Hepatocyte (in vitro differentiated cells): ENCODE results near the gene ZNF805. TPM values are rescaled to one million over a fixed set of nuclear protein-coding genes. Genes with fewer than 3 reads are reported as not detected.

Source experiments
- DNase-seq: peaks from one replicate; pipeline ENCODE4 v3.0.0-alpha.2; 2016; ENCODE audit warnings: low spot score
- H2AFZ ChIP-seq: fragments of 200-600 bp; sonication (generic); 2 replicates; pipeline ENCODE4 v1.6.0; 2016; ENCODE audit warnings: antibody characterized with exemption, mild to moderate bottlenecking
- H3K27ac ChIP-seq: fragments of 200-600 bp; sonication (generic); 2 replicates; pipeline ENCODE4 v1.5.1; 2016; ENCODE audit warnings: mild to moderate bottlenecking
- H3K27me3 ChIP-seq: fragments of 200-600 bp; sonication (generic); 2 replicates; pipeline ENCODE4 v1.6.1; 2016
- H3K36me3 ChIP-seq: fragments of 200-600 bp; sonication (generic); replicated peaks from 2 replicates; pipeline ENCODE4 v1.5.1; 2016; ENCODE audit warnings: low read depth; ENCODE audit not compliant: insufficient read depth
- H3K4me1 ChIP-seq: fragments of 200-600 bp; sonication (generic); 2 replicates; pipeline ENCODE4 v1.5.1; 2016; ENCODE audit warnings: mild to moderate bottlenecking, moderate library complexity; ENCODE audit not compliant: insufficient read depth
- H3K4me2 ChIP-seq: fragments of 200-600 bp; sonication (generic); 2 replicates; pipeline ENCODE4 v1.6.0; 2016
- H3K4me3 ChIP-seq: fragments of 200-600 bp; sonication (generic); 2 replicates; pipeline ENCODE4 v1.5.1; 2016; ENCODE audit warnings: mild to moderate bottlenecking
- H3K79me2 ChIP-seq: fragments of 200-600 bp; sonication (generic); 2 replicates; pipeline ENCODE4 v1.6.0; 2017; ENCODE audit warnings: mild to moderate bottlenecking
- H3K9me2 ChIP-seq: fragments of 200-600 bp; sonication (generic); replicated peaks from 2 replicates; pipeline ENCODE4 v1.6.0; 2017; ENCODE audit warnings: mild to moderate bottlenecking; ENCODE audit not compliant: insufficient read depth
- H3K9me3 ChIP-seq: fragments of 200-600 bp; sonication (generic); 2 replicates; pipeline ENCODE4 v1.5.1; 2016; ENCODE audit warnings: low read depth, mild to moderate bottlenecking
- H4K20me1 ChIP-seq: fragments of 200-600 bp; sonication (generic); 2 replicates; pipeline ENCODE4 v1.6.0; 2016; ENCODE audit warnings: mild to moderate bottlenecking; ENCODE audit not compliant: insufficient read depth, poor library complexity, severe bottlenecking
- EZH2 ChIP-seq: fragments of 200-600 bp; sonication (generic); IDR thresholded peaks from 2 replicates; pipeline ENCODE4 v1.6.1; 2016; ENCODE audit warnings: antibody characterized with exemption, mild to moderate bottlenecking, borderline replicate concordance
- EZH2phosphoT487 ChIP-seq: fragments of 200-600 bp; sonication (generic); IDR thresholded peaks from one replicate; pipeline ENCODE4 v1.6.1; 2018; ENCODE audit warnings: antibody characterized with exemption, mild to moderate bottlenecking, low read depth, moderate library complexity; ENCODE audit not compliant: unreplicated experiment, severe bottlenecking
- WGBS: methylation state at CpG from one replicate; pipeline ENCODE4 v1.1.6; 2016; ENCODE audit warnings: low lambda C conversion rate; ENCODE audit errors: missing lambda C conversion rate; 5-methylcytosine and 5-hydroxymethylcytosine counted together
- polyA plus RNA-seq: library from polyadenylated mRNA; unstranded; fragments of >200 nt; fragmentation: Nextera tagmentation; extraction: Ambion mirVana; gene quantifications from 2 replicates; pipeline ENCODE4 v1.2.1, GENCODE V29; 2016
- total RNA-seq: library from RNA; depleted of rRNA; stranded (reverse); fragments of >200 nt; gene quantifications from 2 replicates; pipeline ENCODE4 v1.2.3, GENCODE V29; 2014
- TF ChIP-seq, protein P1 (sequence below): fragments of 200-600 bp; sonication (generic); IDR thresholded peaks from 2 replicates; pipeline ENCODE4 v1.5.1; 2016; ENCODE audit warnings: antibody characterized with exemption, mild to moderate bottlenecking; ENCODE audit not compliant: poor library complexity

ZNF805 gene
- total and polyA plus RNA-seq, 2 experiments from 2014 or later = 1.9 to 12.3 TPM

DNA sequence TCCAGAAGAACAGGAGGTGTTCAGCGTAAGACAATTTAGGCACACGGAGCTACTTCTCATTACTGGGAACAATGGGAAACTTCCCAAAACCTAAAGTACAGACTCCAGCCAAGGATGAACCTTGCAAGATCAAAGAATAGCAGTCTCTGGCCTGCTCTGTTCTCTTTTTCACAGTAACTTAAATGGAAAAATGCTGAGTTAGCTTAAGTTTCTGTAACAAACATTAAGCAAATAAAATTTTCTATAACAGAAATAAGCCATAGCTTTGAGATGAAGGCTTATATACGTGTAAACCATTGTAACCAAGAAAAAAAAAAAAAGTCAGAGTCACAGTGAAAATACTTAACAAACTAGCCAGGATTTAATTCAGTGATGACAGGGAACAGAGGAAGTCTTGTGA lies 21.6 kb downstream of the ZNF805 start:
- H3K4me3 ChIP-seq = no peak overlapping the region
- DNase-seq = no peak
- H3K27ac ChIP-seq = no peak overlapping the region
- 93% methylated on average over 3 of the region's 3 CpGs for WGBS
- peaks cover 9% of the 10 kb centered on the region for H3K79me2 ChIP-seq
- no peak overlapping the region for H3K4me2 ChIP-seq
- H3K9me2 ChIP-seq = no peaks in the 10 kb centered on the region
- H3K27me3 ChIP-seq = no peaks in the 10 kb centered on the region
- TF ChIP-seq EZH2phosphoT487 (no peak), EZH2 (no peak)
- TF ChIP-seq, protein P1, sequence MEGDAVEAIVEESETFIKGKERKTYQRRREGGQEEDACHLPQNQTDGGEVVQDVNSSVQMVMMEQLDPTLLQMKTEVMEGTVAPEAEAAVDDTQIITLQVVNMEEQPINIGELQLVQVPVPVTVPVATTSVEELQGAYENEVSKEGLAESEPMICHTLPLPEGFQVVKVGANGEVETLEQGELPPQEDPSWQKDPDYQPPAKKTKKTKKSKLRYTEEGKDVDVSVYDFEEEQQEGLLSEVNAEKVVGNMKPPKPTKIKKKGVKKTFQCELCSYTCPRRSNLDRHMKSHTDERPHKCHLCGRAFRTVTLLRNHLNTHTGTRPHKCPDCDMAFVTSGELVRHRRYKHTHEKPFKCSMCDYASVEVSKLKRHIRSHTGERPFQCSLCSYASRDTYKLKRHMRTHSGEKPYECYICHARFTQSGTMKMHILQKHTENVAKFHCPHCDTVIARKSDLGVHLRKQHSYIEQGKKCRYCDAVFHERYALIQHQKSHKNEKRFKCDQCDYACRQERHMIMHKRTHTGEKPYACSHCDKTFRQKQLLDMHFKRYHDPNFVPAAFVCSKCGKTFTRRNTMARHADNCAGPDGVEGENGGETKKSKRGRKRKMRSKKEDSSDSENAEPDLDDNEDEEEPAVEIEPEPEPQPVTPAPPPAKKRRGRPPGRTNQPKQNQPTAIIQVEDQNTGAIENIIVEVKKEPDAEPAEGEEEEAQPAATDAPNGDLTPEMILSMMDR = no peak
- H2AFZ ChIP-seq = no peak overlapping the region
- H4K20me1 ChIP-seq = no peaks in the 10 kb centered on the region
- no peaks in the 10 kb centered on the region for H3K36me3 ChIP-seq
- no peaks in the 10 kb centered on the region for H3K9me3 ChIP-seq
- peaks cover 5% of the 10 kb centered on the region for H3K4me1 ChIP-seq

DNA sequence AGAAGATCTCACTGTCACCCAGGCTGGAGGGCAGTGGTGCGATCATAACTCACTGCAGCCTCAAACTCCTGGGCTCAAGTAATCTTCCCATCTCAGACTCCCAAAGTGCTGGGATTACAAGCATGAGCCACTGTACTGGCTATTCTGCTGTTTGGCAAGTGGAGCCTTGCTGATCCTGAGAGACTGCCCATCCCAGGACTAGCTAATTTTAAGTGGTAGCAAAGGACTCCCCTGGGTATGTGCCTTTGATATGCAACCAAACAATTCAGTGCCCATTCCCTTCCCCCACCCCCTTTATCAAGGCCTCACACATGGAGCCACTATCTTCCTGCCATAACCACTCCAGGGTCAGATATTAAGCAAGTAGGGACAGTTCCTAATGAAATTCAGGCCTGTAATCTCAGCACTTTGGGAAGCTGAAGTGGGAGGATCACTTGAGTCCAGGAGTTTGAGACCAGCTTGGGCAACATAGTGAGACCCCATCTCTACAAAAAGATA lies 22.9 kb downstream of the ZNF805 start:
- no peaks in the 10 kb centered on the region for H3K9me2 ChIP-seq
- H4K20me1 ChIP-seq = no peaks in the 10 kb centered on the region
- peaks cover 8% of the 10 kb centered on the region for H3K4me1 ChIP-seq
- no peaks in the 10 kb centered on the region for H3K9me3 ChIP-seq
- TF ChIP-seq, protein P1 = no peak
- no peak for TF ChIP-seq EZH2phosphoT487
- TF ChIP-seq EZH2 = no peak
- H3K27me3 ChIP-seq = no peaks in the 10 kb centered on the region
- H2AFZ ChIP-seq = no peak overlapping the region
- DNase-seq = no peak
- no peak overlapping the region for H3K4me3 ChIP-seq
- H3K36me3 ChIP-seq = no peaks in the 10 kb centered on the region
- no peak overlapping the region for H3K27ac ChIP-seq
- WGBS = 94% methylated on average over 1 of the region's 1 CpG
- H3K79me2 ChIP-seq = peaks cover 5% of the 10 kb centered on the region
- H3K4me2 ChIP-seq = no peak overlapping the region

DNA sequence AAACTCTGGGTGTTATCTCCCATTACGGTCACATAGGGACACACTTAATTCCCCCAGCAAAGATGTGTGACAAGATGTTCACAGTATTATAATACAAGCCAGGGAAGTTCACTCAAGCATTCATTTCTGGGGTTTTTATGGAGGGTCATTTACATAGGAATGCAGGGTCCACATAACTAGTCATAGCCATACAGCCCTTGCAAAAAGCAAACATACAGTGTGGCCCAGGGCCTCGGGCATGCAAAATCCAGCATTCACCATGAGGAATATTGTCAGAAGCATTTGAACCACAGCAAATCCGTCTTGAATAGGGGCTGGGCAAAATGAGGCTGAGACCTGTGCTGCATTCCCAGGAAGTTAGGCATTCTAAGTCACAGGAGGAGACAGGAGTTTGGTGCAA lies 26.9 kb downstream of the ZNF805 start:
- TF ChIP-seq, protein P1 = no peak
- TF ChIP-seq EZH2 (no peak), EZH2phosphoT487 (no peak)
- no peak overlapping the region for H2AFZ ChIP-seq
- H3K79me2 ChIP-seq = no peaks in the 10 kb centered on the region
- no peak overlapping the region for H3K4me2 ChIP-seq
- WGBS = 64% methylated on average over 3 of the region's 3 CpGs
- no peaks in the 10 kb centered on the region for H4K20me1 ChIP-seq
- no peaks in the 10 kb centered on the region for H3K27me3 ChIP-seq
- H3K9me3 ChIP-seq = no peaks in the 10 kb centered on the region
- no peak overlapping the region for H3K4me3 ChIP-seq
- H3K4me1 ChIP-seq = peaks cover 8% of the 10 kb centered on the region
- H3K27ac ChIP-seq = peak overlapping the region; percentile 63
- DNase-seq = peak; percentile 35
- no peaks in the 10 kb centered on the region for H3K36me3 ChIP-seq
- no peaks in the 10 kb centered on the region for H3K9me2 ChIP-seq
